SIG-M5 treated with dmso at 0.1 percent for 504 hours (cell line): ENCODE data around the gene SH3GL2.

Source experiments
- DNase-seq: peaks from one replicate; lab custom pipeline; 2025; ENCODE audit not compliant: unreplicated experiment; lab: John Stamatoyannopoulos, UW

The SH3GL2 gene

GRCh38 chr9:17578911-17579793 is at the start of gene SH3GL2:
TSS of gene SH3GL2 (plus strand) at chr9:17579066.
- no peak for DNase-seq

- DNase-seq: peak; percentile 4
These were observed 47.1 kb upstream of the SH3GL2 start for GRCh38 chr9:17531642-17532254.

- DNase-seq: no peak
These were observed 46.4 kb upstream of the SH3GL2 start for GRCh38 chr9:17532461-17532860.

- DNase-seq: no peak
These were observed 43.7 kb upstream of the SH3GL2 start for GRCh38 chr9:17535176-17535575.

- no peak for DNase-seq
These were observed 42.8 kb upstream of the SH3GL2 start for GRCh38 chr9:17536027-17536426.

GRCh38 chr9:17551023-17551422 is 27.8 kb upstream of the SH3GL2 start:
- no peak for DNase-seq

GRCh38 chr9:17555362-17556054 is 23.4 kb upstream of the SH3GL2 start:
- no peak for DNase-seq

GRCh38 chr9:17556255-17556654 is 22.6 kb upstream of the SH3GL2 start:
- no peak for DNase-seq

- no peak for DNase-seq
These were observed 21.9 kb upstream of the SH3GL2 start for GRCh38 chr9:17556935-17557334.

- no peak for DNase-seq
These were observed 7.0 kb upstream of the SH3GL2 start for GRCh38 chr9:17571825-17572224.

GRCh38 chr9:17574342-17574741 is 4.5 kb upstream of the SH3GL2 start:
- no peak for DNase-seq

GRCh38 chr9:17578577-17578910 is 322 bp upstream of the SH3GL2 start:
- no peak for DNase-seq

- DNase-seq: no peak
These were observed 1.3 kb downstream of the SH3GL2 start for GRCh38 chr9:17580119-17580518.

GRCh38 chr9:17587113-17587512 is 8.2 kb downstream of the SH3GL2 start:
- DNase-seq: no peak

- DNase-seq: no peak
These were observed 9.5 kb downstream of the SH3GL2 start for GRCh38 chr9:17588395-17588794.

GRCh38 chr9:17588941-17589340 is 10.1 kb downstream of the SH3GL2 start:
- no peak for DNase-seq

GRCh38 chr9:17589771-17590170 is 10.9 kb downstream of the SH3GL2 start:
- no peak for DNase-seq

GRCh38 chr9:17594961-17595360 is 16.1 kb downstream of the SH3GL2 start:
- DNase-seq: no peak

GRCh38 chr9:17597977-17598376 is 19.1 kb downstream of the SH3GL2 start:
- DNase-seq: no peak

- no peak for DNase-seq
These were observed 22.2 kb downstream of the SH3GL2 start for GRCh38 chr9:17600962-17601593.

GRCh38 chr9:17604556-17604955 is 25.7 kb downstream of the SH3GL2 start:
- no peak for DNase-seq
